A549 (cell line): Measurements from ENCODE around the gene C19orf81.

Experiments used
- ESRRA ChIP-seq: fragments of 150-350 bp; IDR thresholded peaks from 2 replicates; pipeline ENCODE4 v1.6.1; 2014; ENCODE audit warnings: mild to moderate bottlenecking, low read length, borderline replicate concordance
- JUNB ChIP-seq: fragments of >200 bp; sonication (Bioruptor Twin); formaldehyde crosslinking; IDR thresholded peaks from 2 replicates; pipeline ENCODE4 v1.6.1; 2016
- NFE2L2 ChIP-seq: fragments of 150-350 bp; conservative IDR thresholded peaks from 2 replicates; pipeline ENCODE4 v1.6.1; 2014; ENCODE audit warnings: low read length
- POLR2A ChIP-seq: IDR thresholded peaks from 2 replicates; pipeline ENCODE4 v1.6.1; 2012; ENCODE audit warnings: mild to moderate bottlenecking, low read length
- TF ChIP-seq, protein P1 (sequence below): fragments of 200-600 bp; sonication (generic); IDR thresholded peaks from 2 replicates; pipeline ENCODE4 v1.6.1; 2016; ENCODE audit warnings: antibody characterized with exemption, mild to moderate bottlenecking, moderate library complexity

DNA sequence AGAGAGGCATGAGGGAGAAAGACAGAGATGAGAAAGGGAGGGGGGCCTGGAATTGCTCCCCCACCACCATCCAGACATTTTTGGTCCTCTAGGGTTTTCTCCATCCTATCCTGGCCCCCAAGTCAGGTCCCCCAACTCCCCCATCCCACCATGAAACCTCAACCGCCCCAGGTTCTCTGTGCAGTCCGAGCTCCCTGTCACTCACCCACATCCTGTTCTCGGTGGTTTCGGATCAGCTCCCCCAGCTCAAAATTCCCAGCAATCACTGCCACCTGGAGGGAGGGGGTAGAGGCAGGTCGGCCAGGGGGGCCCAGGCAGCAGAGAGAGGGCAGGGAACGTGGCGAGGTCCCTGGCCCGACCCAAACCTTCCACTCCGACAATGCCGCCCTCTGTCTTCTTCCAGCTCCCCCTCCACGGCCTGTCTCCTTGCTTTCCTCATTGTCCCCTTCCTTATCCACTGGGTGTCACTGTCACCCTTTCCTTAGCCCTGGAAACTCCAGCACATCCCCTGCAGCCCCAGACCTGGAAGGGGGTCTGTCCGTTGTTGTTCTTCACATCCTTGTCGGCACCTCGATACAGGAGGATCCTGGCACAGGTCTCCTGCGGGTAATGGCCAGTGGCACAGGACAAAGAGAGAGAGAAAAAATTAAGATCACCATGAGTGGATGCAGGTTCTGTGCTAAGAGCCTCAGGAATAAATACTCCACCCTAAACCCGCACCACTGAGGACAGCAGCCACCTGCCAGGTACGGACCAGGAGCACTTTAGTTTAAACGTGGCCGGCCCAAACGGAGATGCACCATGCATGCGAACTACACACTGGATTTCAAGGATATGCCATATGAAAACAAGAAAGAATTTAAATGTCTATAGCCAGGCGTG lies 54.9 kb downstream of the C19orf81 start:
- TF ChIP-seq JUNB = no peak
- no peak for TF ChIP-seq NFE2L2
- TF ChIP-seq POLR2A = no peak
- TF ChIP-seq, protein P1, sequence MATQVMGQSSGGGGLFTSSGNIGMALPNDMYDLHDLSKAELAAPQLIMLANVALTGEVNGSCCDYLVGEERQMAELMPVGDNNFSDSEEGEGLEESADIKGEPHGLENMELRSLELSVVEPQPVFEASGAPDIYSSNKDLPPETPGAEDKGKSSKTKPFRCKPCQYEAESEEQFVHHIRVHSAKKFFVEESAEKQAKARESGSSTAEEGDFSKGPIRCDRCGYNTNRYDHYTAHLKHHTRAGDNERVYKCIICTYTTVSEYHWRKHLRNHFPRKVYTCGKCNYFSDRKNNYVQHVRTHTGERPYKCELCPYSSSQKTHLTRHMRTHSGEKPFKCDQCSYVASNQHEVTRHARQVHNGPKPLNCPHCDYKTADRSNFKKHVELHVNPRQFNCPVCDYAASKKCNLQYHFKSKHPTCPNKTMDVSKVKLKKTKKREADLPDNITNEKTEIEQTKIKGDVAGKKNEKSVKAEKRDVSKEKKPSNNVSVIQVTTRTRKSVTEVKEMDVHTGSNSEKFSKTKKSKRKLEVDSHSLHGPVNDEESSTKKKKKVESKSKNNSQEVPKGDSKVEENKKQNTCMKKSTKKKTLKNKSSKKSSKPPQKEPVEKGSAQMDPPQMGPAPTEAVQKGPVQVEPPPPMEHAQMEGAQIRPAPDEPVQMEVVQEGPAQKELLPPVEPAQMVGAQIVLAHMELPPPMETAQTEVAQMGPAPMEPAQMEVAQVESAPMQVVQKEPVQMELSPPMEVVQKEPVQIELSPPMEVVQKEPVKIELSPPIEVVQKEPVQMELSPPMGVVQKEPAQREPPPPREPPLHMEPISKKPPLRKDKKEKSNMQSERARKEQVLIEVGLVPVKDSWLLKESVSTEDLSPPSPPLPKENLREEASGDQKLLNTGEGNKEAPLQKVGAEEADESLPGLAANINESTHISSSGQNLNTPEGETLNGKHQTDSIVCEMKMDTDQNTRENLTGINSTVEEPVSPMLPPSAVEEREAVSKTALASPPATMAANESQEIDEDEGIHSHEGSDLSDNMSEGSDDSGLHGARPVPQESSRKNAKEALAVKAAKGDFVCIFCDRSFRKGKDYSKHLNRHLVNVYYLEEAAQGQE = no peak
- TF ChIP-seq ESRRA = no peak
